HepG2 (cell line): ENCODE measurements around the gene PSMD8. TPM values are rescaled to one million over a fixed set of nuclear protein-coding genes. Genes with fewer than 3 reads are reported as not detected.

Experiments used
- FOXA1 ChIP-seq, 2 experiments: fragments of 450-650 bp in 1 of 2; sonication (generic) in 1 of 2; formaldehyde crosslinking in 1 of 2; IDR thresholded peaks; 2 replicates each; pipeline versions ENCODE4 v1.4.0 to v1.6.1; 2016 to 2020; ENCODE audit warnings: missing genetic modification reagents in 1 of 2
- FOXK2 ChIP-seq: fragments of 450-650 bp; IDR thresholded peaks from 2 replicates; pipeline ENCODE4 v1.6.1; 2016
- GABPB1 ChIP-seq: IDR thresholded peaks from 2 replicates; pipeline ENCODE4 v1.6.1; 2016; ENCODE audit warnings: mild to moderate bottlenecking, missing genetic modification reagents, moderate library complexity, missing compliant biosample characterization
- HNRNPLL ChIP-seq: fragments of 200-400 bp; formaldehyde crosslinking; IDR thresholded peaks from 2 replicates; pipeline ENCODE4 v1.6.1; 2017; ENCODE audit warnings: mild to moderate bottlenecking, low read depth, low read length; ENCODE audit not compliant: poor library complexity, severe bottlenecking
- PCBP1 ChIP-seq: fragments of 200-400 bp; formaldehyde crosslinking; IDR thresholded peaks from 2 replicates; pipeline ENCODE4 v1.6.1; 2017; ENCODE audit warnings: mild to moderate bottlenecking, low read depth, low read length, borderline replicate concordance
- RBM22 ChIP-seq: fragments of 200-400 bp; formaldehyde crosslinking; optimal IDR thresholded peaks from 2 replicates; pipeline ENCODE3; 2017; ENCODE audit warnings: mild to moderate bottlenecking, low read length, moderate library complexity
- SALL2 ChIP-seq: sonication (generic); formaldehyde crosslinking; IDR thresholded peaks from 2 replicates; pipeline ENCODE4 v1.8.1; 2023; ENCODE audit warnings: mild to moderate bottlenecking, missing genetic modification reagents, inconsistent platforms
- SMC3 ChIP-seq: IDR thresholded peaks from 2 replicates; pipeline ENCODE4 v1.6.1; 2011; ENCODE audit warnings: low read length, improper control_type of control experiment
- ZFY ChIP-seq: sonication (generic); formaldehyde crosslinking; IDR thresholded peaks from 2 replicates; pipeline ENCODE4 v1.4.0; 2020; ENCODE audit warnings: missing genetic modification reagents
- ZIK1 ChIP-seq: sonication (generic); formaldehyde crosslinking; IDR thresholded peaks from 2 replicates; pipeline ENCODE4 v1.5.0; 2020; ENCODE audit warnings: mild to moderate bottlenecking, low read depth, missing genetic modification reagents, borderline replicate concordance
- ZNF274 ChIP-seq: sonication (generic); formaldehyde crosslinking; IDR thresholded peaks from 2 replicates; pipeline ENCODE4 v1.5.1; 2020; ENCODE audit warnings: mild to moderate bottlenecking, missing genetic modification reagents
- ZNF432 ChIP-seq: sonication (generic); formaldehyde crosslinking; IDR thresholded peaks from 2 replicates; pipeline ENCODE4 v1.5.0; 2020; ENCODE audit warnings: missing genetic modification reagents, mild to moderate bottlenecking, borderline replicate concordance
- ZNF550 ChIP-seq: sonication (generic); formaldehyde crosslinking; IDR thresholded peaks from 2 replicates; pipeline ENCODE4 v1.4.0; 2020; ENCODE audit warnings: mild to moderate bottlenecking, missing genetic modification reagents, borderline replicate concordance
- ZNF564 ChIP-seq: sonication (generic); formaldehyde crosslinking; IDR thresholded peaks from 2 replicates; pipeline ENCODE4 v1.8.1; 2023; ENCODE audit warnings: mild to moderate bottlenecking, missing genetic modification reagents
- ZNF672 ChIP-seq: sonication (generic); formaldehyde crosslinking; IDR thresholded peaks from 2 replicates; pipeline ENCODE4 v1.8.1; 2022; ENCODE audit warnings: missing genetic modification reagents
- ZNF776 ChIP-seq: sonication (generic); formaldehyde crosslinking; IDR thresholded peaks from 2 replicates; pipeline ENCODE4 v1.4.0; 2020; ENCODE audit warnings: mild to moderate bottlenecking, missing genetic modification reagents
- polyA plus RNA-seq, 8 experiments: library from polyadenylated mRNA; depleted of rRNA in 3 of 8; stranded (reverse) in 7 of 8; unstranded in 1 of 8; fragments of >200 nt; fragmentation: Illumina TruSeq in 4 of 8; extraction: Trizol in 4 of 8; gene quantifications; 2 replicates each; pipeline versions ENCODE4 v1.2.1 to v1.2.3, GENCODE V29; 2011 to 2016; ENCODE audit warnings: low read depth in 4 of 8, missing spikeins in 1 of 8, mixed read lengths in 1 of 8; ENCODE audit not compliant: insufficient read depth in 1 of 8
- total RNA-seq, 5 experiments: library from RNA; depleted of rRNA; stranded (reverse); fragments of >200 nt; fragmentation: Illumina TruSeq; extraction: Trizol; gene quantifications; 2 replicates each; pipeline ENCODE4 v1.2.3, GENCODE V29; 2016; ENCODE audit warnings: low read depth in 1 of 5
- TF ChIP-seq, protein P1 (sequence below): sonication (generic); formaldehyde crosslinking; IDR thresholded peaks from 2 replicates; pipeline ENCODE4 v1.4.0; 2020; ENCODE audit warnings: missing genetic modification reagents, mild to moderate bottlenecking, borderline replicate concordance
- TF ChIP-seq, protein P2 (sequence below): sonication (generic); formaldehyde crosslinking; IDR thresholded peaks from 2 replicates; pipeline ENCODE4 v1.8.0; 2022; ENCODE audit warnings: missing genetic modification reagents, mild to moderate bottlenecking, inconsistent platforms, borderline replicate concordance
- TF ChIP-seq, protein P3 (sequence below): sonication (generic); formaldehyde crosslinking; IDR thresholded peaks from 2 replicates; pipeline ENCODE4 v1.4.0; 2020; ENCODE audit warnings: missing genetic modification reagents
- TF ChIP-seq, protein P4 (sequence below): IDR thresholded peaks from 2 replicates; pipeline ENCODE4 v1.6.1; 2016

The PSMD8 gene
- total and polyA plus RNA-seq, 2 of the 13 experiments (the other 11 are each of a cell fraction or from before 2014, with no cell fraction given): 162 to 296 TPM

DNA sequence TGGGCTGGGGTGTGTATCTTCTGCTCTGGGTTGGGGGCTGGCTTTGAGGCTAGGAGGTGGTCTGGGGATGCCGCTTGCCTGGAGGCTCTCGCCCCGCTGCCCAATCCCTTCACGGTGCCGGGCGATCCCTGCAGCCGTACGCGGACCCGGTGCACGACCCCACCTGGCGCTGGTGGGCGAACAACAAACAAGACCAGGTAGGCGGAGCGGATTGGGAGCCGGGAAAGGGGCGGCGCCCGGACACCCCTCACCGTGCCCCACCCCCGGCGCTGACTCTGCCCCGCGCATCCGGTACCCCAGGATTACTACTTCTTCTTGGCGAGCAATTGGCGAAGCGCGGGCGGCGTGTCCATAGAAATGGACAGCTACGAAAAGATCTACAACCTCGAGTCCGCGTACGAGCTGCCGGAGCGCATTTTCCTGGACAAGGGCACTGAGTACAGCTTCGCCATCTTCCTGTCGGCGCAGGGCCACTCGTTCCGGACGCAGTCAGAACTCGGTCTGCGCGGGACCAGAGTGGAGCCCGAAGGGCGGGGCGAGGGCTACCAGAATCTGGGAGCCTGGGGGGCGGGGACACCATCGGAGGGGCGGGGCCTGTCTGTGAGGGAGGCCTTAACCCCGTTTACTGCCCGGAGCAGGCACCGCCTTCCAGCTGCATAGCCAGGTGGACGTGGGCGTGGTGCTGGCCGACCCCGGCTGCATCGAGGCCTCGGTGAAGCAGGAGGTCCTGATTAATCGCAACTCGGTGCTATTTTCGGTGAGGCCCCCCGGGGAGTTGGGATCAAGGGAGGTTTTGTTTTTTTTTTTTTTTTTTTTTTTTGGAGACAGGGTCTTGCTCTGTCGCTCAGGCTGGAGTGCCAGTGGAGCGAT lies 12.1 kb upstream of the PSMD8 start (continued):
- TF ChIP-seq, protein P1, sequence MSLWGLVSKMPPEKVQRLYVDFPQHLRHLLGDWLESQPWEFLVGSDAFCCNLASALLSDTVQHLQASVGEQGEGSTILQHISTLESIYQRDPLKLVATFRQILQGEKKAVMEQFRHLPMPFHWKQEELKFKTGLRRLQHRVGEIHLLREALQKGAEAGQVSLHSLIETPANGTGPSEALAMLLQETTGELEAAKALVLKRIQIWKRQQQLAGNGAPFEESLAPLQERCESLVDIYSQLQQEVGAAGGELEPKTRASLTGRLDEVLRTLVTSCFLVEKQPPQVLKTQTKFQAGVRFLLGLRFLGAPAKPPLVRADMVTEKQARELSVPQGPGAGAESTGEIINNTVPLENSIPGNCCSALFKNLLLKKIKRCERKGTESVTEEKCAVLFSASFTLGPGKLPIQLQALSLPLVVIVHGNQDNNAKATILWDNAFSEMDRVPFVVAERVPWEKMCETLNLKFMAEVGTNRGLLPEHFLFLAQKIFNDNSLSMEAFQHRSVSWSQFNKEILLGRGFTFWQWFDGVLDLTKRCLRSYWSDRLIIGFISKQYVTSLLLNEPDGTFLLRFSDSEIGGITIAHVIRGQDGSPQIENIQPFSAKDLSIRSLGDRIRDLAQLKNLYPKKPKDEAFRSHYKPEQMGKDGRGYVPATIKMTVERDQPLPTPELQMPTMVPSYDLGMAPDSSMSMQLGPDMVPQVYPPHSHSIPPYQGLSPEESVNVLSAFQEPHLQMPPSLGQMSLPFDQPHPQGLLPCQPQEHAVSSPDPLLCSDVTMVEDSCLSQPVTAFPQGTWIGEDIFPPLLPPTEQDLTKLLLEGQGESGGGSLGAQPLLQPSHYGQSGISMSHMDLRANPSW (CRISPR knock-in tag): no peak
- TF ChIP-seq HNRNPLL (peak; percentile 29), ZNF432 (CRISPR knock-in tag) (no peak), PCBP1 (0 out of 2 replicates have a peak, but pooled peaks have one; percentile 57), FOXK2 (no peak), FOXA1 (IDR thresholded peaks at IDR 0.05) (no peak), FOXA1 (CRISPR knock-in tag; IDR thresholded peaks at IDR 0.05) (0 out of 2 replicates have a peak, but pooled peaks have one; percentile 23), ZNF672 (CRISPR knock-in tag) (no peak), SMC3 (no peak), ZIK1 (CRISPR knock-in tag) (no peak), ZNF274 (CRISPR knock-in tag) (peak; percentile 60; the same call in 1 of the 2 replicates), ZNF776 (CRISPR knock-in tag) (0 out of 2 replicates have a peak, but pooled peaks have one; percentile 34), ZNF564 (CRISPR knock-in tag) (no peak), SALL2 (CRISPR knock-in tag) (0 out of 2 replicates have a peak, but pooled peaks have one; percentile 39), RBM22 (no peak), GABPB1 (CRISPR knock-in tag) (peak; percentile 25; the same call in 1 of the 2 replicates), ZNF550 (CRISPR knock-in tag) (no peak), ZFY (CRISPR knock-in tag) (peak; percentile 16; the same call in 1 of the 2 replicates)
- TF ChIP-seq, protein P2, sequence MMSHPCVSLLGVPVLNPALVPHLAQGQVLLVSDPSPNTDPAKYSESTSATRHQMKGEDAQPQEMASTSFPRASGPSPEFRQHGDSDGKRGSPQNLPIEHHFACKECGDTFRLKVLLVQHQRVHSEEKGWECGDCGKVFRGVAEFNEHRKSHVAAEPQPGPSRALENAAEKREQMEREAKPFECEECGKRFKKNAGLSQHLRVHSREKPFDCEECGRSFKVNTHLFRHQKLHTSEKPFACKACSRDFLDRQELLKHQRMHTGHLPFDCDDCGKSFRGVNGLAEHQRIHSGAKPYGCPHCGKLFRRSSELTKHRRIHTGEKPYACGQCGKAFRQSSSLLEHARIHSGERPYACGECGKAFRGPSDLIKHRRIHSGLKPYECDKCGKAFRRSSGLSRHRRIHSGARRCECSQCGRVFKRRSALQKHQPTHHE (CRISPR knock-in tag): no peak
- TF ChIP-seq, protein P3, sequence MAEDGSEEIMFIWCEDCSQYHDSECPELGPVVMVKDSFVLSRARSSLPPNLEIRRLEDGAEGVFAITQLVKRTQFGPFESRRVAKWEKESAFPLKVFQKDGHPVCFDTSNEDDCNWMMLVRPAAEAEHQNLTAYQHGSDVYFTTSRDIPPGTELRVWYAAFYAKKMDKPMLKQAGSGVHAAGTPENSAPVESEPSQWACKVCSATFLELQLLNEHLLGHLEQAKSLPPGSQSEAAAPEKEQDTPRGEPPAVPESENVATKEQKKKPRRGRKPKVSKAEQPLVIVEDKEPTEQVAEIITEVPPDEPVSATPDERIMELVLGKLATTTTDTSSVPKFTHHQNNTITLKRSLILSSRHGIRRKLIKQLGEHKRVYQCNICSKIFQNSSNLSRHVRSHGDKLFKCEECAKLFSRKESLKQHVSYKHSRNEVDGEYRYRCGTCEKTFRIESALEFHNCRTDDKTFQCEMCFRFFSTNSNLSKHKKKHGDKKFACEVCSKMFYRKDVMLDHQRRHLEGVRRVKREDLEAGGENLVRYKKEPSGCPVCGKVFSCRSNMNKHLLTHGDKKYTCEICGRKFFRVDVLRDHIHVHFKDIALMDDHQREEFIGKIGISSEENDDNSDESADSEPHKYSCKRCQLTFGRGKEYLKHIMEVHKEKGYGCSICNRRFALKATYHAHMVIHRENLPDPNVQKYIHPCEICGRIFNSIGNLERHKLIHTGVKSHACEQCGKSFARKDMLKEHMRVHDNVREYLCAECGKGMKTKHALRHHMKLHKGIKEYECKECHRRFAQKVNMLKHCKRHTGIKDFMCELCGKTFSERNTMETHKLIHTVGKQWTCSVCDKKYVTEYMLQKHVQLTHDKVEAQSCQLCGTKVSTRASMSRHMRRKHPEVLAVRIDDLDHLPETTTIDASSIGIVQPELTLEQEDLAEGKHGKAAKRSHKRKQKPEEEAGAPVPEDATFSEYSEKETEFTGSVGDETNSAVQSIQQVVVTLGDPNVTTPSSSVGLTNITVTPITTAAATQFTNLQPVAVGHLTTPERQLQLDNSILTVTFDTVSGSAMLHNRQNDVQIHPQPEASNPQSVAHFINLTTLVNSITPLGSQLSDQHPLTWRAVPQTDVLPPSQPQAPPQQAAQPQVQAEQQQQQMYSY (CRISPR knock-in tag): no peak
- TF ChIP-seq, protein P4, sequence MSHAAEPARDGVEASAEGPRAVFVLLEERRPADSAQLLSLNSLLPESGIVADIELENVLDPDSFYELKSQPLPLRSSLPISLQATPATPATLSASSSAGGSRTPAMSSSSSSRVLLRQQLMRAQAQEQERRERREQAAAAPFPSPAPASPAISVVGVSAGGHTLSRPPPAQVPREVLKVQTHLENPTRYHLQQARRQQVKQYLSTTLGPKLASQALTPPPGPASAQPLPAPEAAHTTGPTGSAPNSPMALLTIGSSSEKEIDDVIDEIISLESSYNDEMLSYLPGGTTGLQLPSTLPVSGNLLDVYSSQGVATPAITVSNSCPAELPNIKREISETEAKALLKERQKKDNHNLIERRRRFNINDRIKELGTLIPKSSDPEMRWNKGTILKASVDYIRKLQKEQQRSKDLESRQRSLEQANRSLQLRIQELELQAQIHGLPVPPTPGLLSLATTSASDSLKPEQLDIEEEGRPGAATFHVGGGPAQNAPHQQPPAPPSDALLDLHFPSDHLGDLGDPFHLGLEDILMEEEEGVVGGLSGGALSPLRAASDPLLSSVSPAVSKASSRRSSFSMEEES (CRISPR knock-in tag): no peak
